HepG2 (cell line): Measurements from ENCODE around the gene SLC29A1. TPM values are rescaled to one million over a fixed set of nuclear protein-coding genes. Genes with fewer than 3 reads are reported as not detected.

Experiments
- AGO1 ChIP-seq: fragments of 200-400 bp; formaldehyde crosslinking; IDR thresholded peaks from 2 replicates; pipeline ENCODE4 v1.6.1; 2017; ENCODE audit warnings: mild to moderate bottlenecking, low read depth, low read length, moderate library complexity; ENCODE audit not compliant: poor library complexity, severe bottlenecking
- AGO2 ChIP-seq: fragments of 200-400 bp; formaldehyde crosslinking; optimal IDR thresholded peaks from 2 replicates; pipeline ENCODE3; 2017; ENCODE audit warnings: mild to moderate bottlenecking, low read depth, low read length, moderate library complexity
- AKAP8 ChIP-seq: sonication (generic); formaldehyde crosslinking; IDR thresholded peaks from 2 replicates; pipeline ENCODE4 v1.5.1; 2020; ENCODE audit warnings: mild to moderate bottlenecking, missing genetic modification reagents
- ASH2L ChIP-seq: fragments of 300-600, 200-600 bp; sonication (generic); IDR thresholded peaks from 2 replicates; pipeline ENCODE4 v1.7.0; 2017; ENCODE audit warnings: low read depth, mild to moderate bottlenecking, moderate library complexity, mixed read lengths, low read length; ENCODE audit not compliant: insufficient read length
- FLYWCH1 ChIP-seq: sonication (generic); formaldehyde crosslinking; IDR thresholded peaks from 2 replicates; pipeline ENCODE4 v1.8.1; 2023; ENCODE audit warnings: mild to moderate bottlenecking, missing genetic modification reagents
- GABPB1 ChIP-seq: IDR thresholded peaks from 2 replicates; pipeline ENCODE4 v1.6.1; 2016; ENCODE audit warnings: mild to moderate bottlenecking, missing genetic modification reagents, moderate library complexity, missing compliant biosample characterization
- GATAD1 ChIP-seq: IDR thresholded peaks from 2 replicates; pipeline ENCODE4 v1.6.1; 2016; ENCODE audit warnings: missing genetic modification reagents, missing compliant biosample characterization
- HNRNPL ChIP-seq: fragments of 200-400 bp; formaldehyde crosslinking; IDR thresholded peaks from 2 replicates; pipeline ENCODE4 v1.6.1; 2017; ENCODE audit warnings: mild to moderate bottlenecking, low read depth, low read length
- JUN ChIP-seq: sonication (generic); formaldehyde crosslinking; IDR thresholded peaks from 2 replicates; pipeline ENCODE4 v1.4.0; 2020; ENCODE audit warnings: mild to moderate bottlenecking, missing genetic modification reagents
- KDM2A ChIP-seq: sonication (generic); formaldehyde crosslinking; IDR thresholded peaks from 2 replicates; pipeline ENCODE4 v1.4.0; 2020; ENCODE audit warnings: low read depth, missing genetic modification reagents, borderline replicate concordance
- KDM5B ChIP-seq: sonication (generic); formaldehyde crosslinking; IDR thresholded peaks from 2 replicates; pipeline ENCODE4 v1.4.0; 2020; ENCODE audit warnings: missing genetic modification reagents, mild to moderate bottlenecking, borderline replicate concordance
- KLF13 ChIP-seq: sonication (generic); formaldehyde crosslinking; IDR thresholded peaks from 2 replicates; pipeline ENCODE4 v1.4.0; 2020; ENCODE audit warnings: mild to moderate bottlenecking, missing genetic modification reagents
- NFIB ChIP-seq: sonication (generic); formaldehyde crosslinking; IDR thresholded peaks from 2 replicates; pipeline ENCODE4 v1.9.0; 2021; ENCODE audit warnings: missing genetic modification reagents, mild to moderate bottlenecking, borderline replicate concordance
- NFIC ChIP-seq: IDR thresholded peaks from 2 replicates; pipeline ENCODE4 v1.6.1; 2012; ENCODE audit warnings: mild to moderate bottlenecking, low read length, inconsistent platforms
- PBX3 ChIP-seq: sonication (generic); formaldehyde crosslinking; IDR thresholded peaks from 2 replicates; pipeline ENCODE4 v1.8.1; 2023; ENCODE audit warnings: missing genetic modification reagents, inconsistent platforms, borderline replicate concordance
- SSRP1 ChIP-seq: IDR thresholded peaks from 2 replicates; pipeline ENCODE4 v1.6.1; 2016; ENCODE audit warnings: control low read depth
- THAP9 ChIP-seq: sonication (generic); formaldehyde crosslinking; IDR thresholded peaks from 2 replicates; pipeline ENCODE4; 2020; ENCODE audit warnings: missing genetic modification reagents, mild to moderate bottlenecking, borderline replicate concordance
- ZFP82 ChIP-seq: sonication (generic); formaldehyde crosslinking; IDR thresholded peaks from 2 replicates; pipeline ENCODE4 v1.5.1; 2020; ENCODE audit warnings: mild to moderate bottlenecking, missing genetic modification reagents, borderline replicate concordance
- ZNF451 ChIP-seq: sonication (generic); formaldehyde crosslinking; IDR thresholded peaks from 2 replicates; pipeline ENCODE4 v1.5.0; 2020; ENCODE audit warnings: mild to moderate bottlenecking, missing genetic modification reagents
- ZNF772 ChIP-seq: sonication (generic); formaldehyde crosslinking; IDR thresholded peaks from 2 replicates; pipeline ENCODE4 v1.5.0; 2020; ENCODE audit warnings: mild to moderate bottlenecking, missing genetic modification reagents
- ZSCAN25 ChIP-seq: sonication (generic); formaldehyde crosslinking; IDR thresholded peaks from 2 replicates; pipeline ENCODE4 v1.8.0; 2022; ENCODE audit warnings: mild to moderate bottlenecking, missing genetic modification reagents
- polyA plus RNA-seq, 8 experiments: library from polyadenylated mRNA; depleted of rRNA in 3 of 8; stranded (reverse) in 7 of 8; unstranded in 1 of 8; fragments of >200 nt; fragmentation: Illumina TruSeq in 4 of 8; extraction: Trizol in 4 of 8; gene quantifications; 2 replicates each; pipeline versions ENCODE4 v1.2.1 to v1.2.3, GENCODE V29; 2011 to 2016; ENCODE audit warnings: low read depth in 4 of 8, missing spikeins in 1 of 8, mixed read lengths in 1 of 8; ENCODE audit not compliant: insufficient read depth in 1 of 8
- total RNA-seq, 5 experiments: library from RNA; depleted of rRNA; stranded (reverse); fragments of >200 nt; fragmentation: Illumina TruSeq; extraction: Trizol; gene quantifications; 2 replicates each; pipeline ENCODE4 v1.2.3, GENCODE V29; 2016; ENCODE audit warnings: low read depth in 1 of 5
- TF ChIP-seq, protein P1 (sequence below): sonication (generic); formaldehyde crosslinking; IDR thresholded peaks from 2 replicates; pipeline ENCODE4 v1.5.0; 2020; ENCODE audit warnings: mild to moderate bottlenecking, missing genetic modification reagents
- TF ChIP-seq, protein P2 (sequence below): sonication (generic); formaldehyde crosslinking; IDR thresholded peaks from 2 replicates; pipeline ENCODE4 v1.4.0; 2020; ENCODE audit warnings: mild to moderate bottlenecking, missing genetic modification reagents

Gene SLC29A1
- total and polyA plus RNA-seq, 2 of the 13 experiments (the other 11 are each of a cell fraction or from before 2014, with no cell fraction given) = 43.2 to 106 TPM

GRCh38 chr6:44234101-44235025, 11.0 kb downstream of the SLC29A1 start (continued):
- TF ChIP-seq, protein P1, sequence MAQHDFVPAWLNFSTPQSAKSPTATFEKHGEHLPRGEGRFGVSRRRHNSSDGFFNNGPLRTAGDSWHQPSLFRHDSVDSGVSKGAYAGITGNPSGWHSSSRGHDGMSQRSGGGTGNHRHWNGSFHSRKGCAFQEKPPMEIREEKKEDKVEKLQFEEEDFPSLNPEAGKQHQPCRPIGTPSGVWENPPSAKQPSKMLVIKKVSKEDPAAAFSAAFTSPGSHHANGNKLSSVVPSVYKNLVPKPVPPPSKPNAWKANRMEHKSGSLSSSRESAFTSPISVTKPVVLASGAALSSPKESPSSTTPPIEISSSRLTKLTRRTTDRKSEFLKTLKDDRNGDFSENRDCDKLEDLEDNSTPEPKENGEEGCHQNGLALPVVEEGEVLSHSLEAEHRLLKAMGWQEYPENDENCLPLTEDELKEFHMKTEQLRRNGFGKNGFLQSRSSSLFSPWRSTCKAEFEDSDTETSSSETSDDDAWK (CRISPR knock-in tag) = no peak
- TF ChIP-seq PBX3 = no peak
- TF ChIP-seq ASH2L = no peak
- no peak for TF ChIP-seq ZNF451 (CRISPR knock-in tag)
- no peak for TF ChIP-seq KLF13 (CRISPR knock-in tag)
- TF ChIP-seq, protein P2, sequence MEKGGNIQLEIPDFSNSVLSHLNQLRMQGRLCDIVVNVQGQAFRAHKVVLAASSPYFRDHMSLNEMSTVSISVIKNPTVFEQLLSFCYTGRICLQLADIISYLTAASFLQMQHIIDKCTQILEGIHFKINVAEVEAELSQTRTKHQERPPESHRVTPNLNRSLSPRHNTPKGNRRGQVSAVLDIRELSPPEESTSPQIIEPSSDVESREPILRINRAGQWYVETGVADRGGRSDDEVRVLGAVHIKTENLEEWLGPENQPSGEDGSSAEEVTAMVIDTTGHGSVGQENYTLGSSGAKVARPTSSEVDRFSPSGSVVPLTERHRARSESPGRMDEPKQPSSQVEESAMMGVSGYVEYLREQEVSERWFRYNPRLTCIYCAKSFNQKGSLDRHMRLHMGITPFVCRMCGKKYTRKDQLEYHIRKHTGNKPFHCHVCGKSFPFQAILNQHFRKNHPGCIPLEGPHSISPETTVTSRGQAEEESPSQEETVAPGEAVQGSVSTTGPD (CRISPR knock-in tag) = no peak
- no peak for TF ChIP-seq FLYWCH1 (CRISPR knock-in tag)
- peak; percentile 49; the same call in 1 of the 2 replicates for TF ChIP-seq THAP9 (CRISPR knock-in tag)
- peak; percentile 68; the same call in 1 of the 2 replicates for TF ChIP-seq ZNF772 (CRISPR knock-in tag)
- no peak for TF ChIP-seq AGO2
- TF ChIP-seq ZSCAN25 (CRISPR knock-in tag) = no peak
- TF ChIP-seq KDM5B (CRISPR knock-in tag) = peak; percentile 50; the same call in 1 of the 2 replicates
- TF ChIP-seq KDM2A (CRISPR knock-in tag) = peak; percentile 71; the same call in 1 of the 2 replicates
- TF ChIP-seq ZFP82 (CRISPR knock-in tag) = no peak
- TF ChIP-seq AGO1 = no peak
- TF ChIP-seq NFIC = no peak
- no peak for TF ChIP-seq NFIB (CRISPR knock-in tag)
- 0 out of 2 replicates have a peak, but pooled peaks have one; percentile 54 for TF ChIP-seq AKAP8 (CRISPR knock-in tag)
- TF ChIP-seq GATAD1 = peak; percentile 45; the same call in 1 of the 2 replicates
- peak; percentile 42; the same call in 1 of the 2 replicates for TF ChIP-seq GABPB1 (CRISPR knock-in tag)
- no peak for TF ChIP-seq SSRP1 (CRISPR knock-in tag)
- TF ChIP-seq HNRNPL = peak; percentile 76
- TF ChIP-seq JUN (CRISPR knock-in tag) = no peak
